Naive thymus-derived CD8-positive, alpha-beta T cell (primary cell): ENCODE data around the gene SLC25A21. TPM values are rescaled to one million over a fixed set of nuclear protein-coding genes. Genes with fewer than 3 reads are reported as not detected.
A peak's percentile ranks its signal among the peaks of the same experiment; 100 is the strongest.
"Not testable (repeated sequence)": the region's sequence is repeated elsewhere in the genome, so short reads cannot be mapped to it uniquely, and the experiment has no call there.

Source experiments
- ATAC-seq, 2 donors: fragments of 150-1000 bp; cut with Tn5 transposase in 1 of 2; sonication (Bioruptor Pico), chemical (Tn5 transposase) in 1 of 2; 1 replicate in 1 of 2; 2 replicates in 1 of 2; pipeline ENCODE4 v1.10.0; 2021; ENCODE audit warnings: mild to moderate bottlenecking in 2 of 2, moderate library complexity in 2 of 2
- POLR2A ChIA-PET: fragments of 350-600 bp; sonication (Branson Sonifier 250); formaldehyde crosslinking; loops from one replicate; lab custom pipeline; 2021; ENCODE audit warnings: antibody characterized with exemption; lab: Charles Lee
- DNase-seq, 10 donors: peaks; one replicate each; pipeline versions ENCODE4 v3.0.0 to v3.0.0-alpha.2; 2020 to 2022
- H3K27ac Mint-ChIP-seq, 10 donors: one replicate each; pipeline ENCODE4 v1.8.0; 2020 to 2022; ENCODE audit warnings: mild to moderate bottlenecking in 10 of 10, mixed read lengths in 10 of 10, moderate library complexity in 4 of 10, inconsistent platforms in 1 of 10
- H3K27me3 Mint-ChIP-seq, 5 donors: one replicate each; pipeline ENCODE4 v1.8.0; 2021 to 2022; ENCODE audit warnings: mixed read lengths in 5 of 5
- H3K36me3 Mint-ChIP-seq, 3 donors: one replicate each; pipeline ENCODE4 v1.8.0; 2020 to 2022; ENCODE audit warnings: mixed read lengths in 3 of 3, mild to moderate bottlenecking in 2 of 3, inconsistent platforms in 1 of 3
- H3K4me1 Mint-ChIP-seq, 4 donors: one replicate each; pipeline ENCODE4 v1.8.0; 2021 to 2022; ENCODE audit warnings: mixed read lengths in 4 of 4
- H3K4me3 Mint-ChIP-seq, 10 donors: one replicate each; pipeline ENCODE4 v1.8.0; 2020 to 2022; ENCODE audit warnings: mild to moderate bottlenecking in 10 of 10, mixed read lengths in 10 of 10, moderate library complexity in 6 of 10, inconsistent platforms in 1 of 10
- H3K9me3 Mint-ChIP-seq, 9 donors: one replicate each; pipeline ENCODE4 v1.8.0; 2020 to 2022; ENCODE audit warnings: mixed read lengths in 9 of 9, mild to moderate bottlenecking in 3 of 9, inconsistent platforms in 1 of 9, moderate library complexity in 1 of 9
- polyA plus RNA-seq, 3 donors: library from polyadenylated mRNA; unstranded; fragments of 300-500 nt; fragmentation: Illumina TruSeq; gene quantifications; one replicate each; pipeline ENCODE4 v1.2.3, GENCODE V29; 2021
- total RNA-seq, 8 experiments: library from RNA in 2 of 8; stranded (reverse) in 2 of 8; gene quantifications; one replicate each; pipeline ENCODE4 v1.2.3 and lab custom pipeline; 2021 to 2026

The SLC25A21 gene
- total and polyA plus RNA-seq, 5 experiments from 2014 or later: not detected

GRCh38 chr14:37198273-37198598 is 25.8 kb upstream of the SLC25A21 start:
- no peak for ATAC-seq

GRCh38 chr14:37197421-37198272 is 25.2 kb upstream of the SLC25A21 start, which contains the start of gene MIPOL1:
Gene MIPOL1, plus strand, starts transcription at chr14:37197937. Its CDS starts 49,952 bp downstream, at chr14:37247889.
- POLR2A ChIA-PET: no interaction called here
- no peak for DNase-seq
- Mint-ChIP-seq H3K9me3 (peaks cover 0 to 7% (median 3%) of the 10 kb centered on the region in 9 donors), H3K27me3 (peaks cover 7 to 32% (median 17%) of the 10 kb centered on the region in 5 donors), H3K36me3 (no peaks in the 10 kb centered on the region), H3K4me1 (peaks cover 7 to 16% (median 14%) of the 10 kb centered on the region in 4 donors), H3K4me3 (peak within 1 kb of the TSS; percentile 30 to 74 (median 66)), H3K27ac (no peak within 1 kb of the TSS)
- ATAC-seq: peak; percentile 29 to 35

More at GRCh38 chr14:37198273-37198598, 25.8 kb upstream of the SLC25A21 start:
- H3K4me3 Mint-ChIP-seq: peak overlapping the region in 9 of 10 donors; percentile 21 to 74 (median 62)
- POLR2A ChIA-PET: no interaction called here
- peaks cover 0 to 2% (median 0%) of the 10 kb centered on the region in 3 donors for H3K36me3 Mint-ChIP-seq
- peaks cover 0 to 7% (median 3%) of the 10 kb centered on the region in 9 donors for H3K9me3 Mint-ChIP-seq
- H3K27ac Mint-ChIP-seq: no peak overlapping the region
- no peak for DNase-seq
- H3K4me1 Mint-ChIP-seq: peaks cover 7 to 16% (median 14%) of the 10 kb centered on the region in 4 donors
- H3K27me3 Mint-ChIP-seq: peaks cover 7 to 32% (median 17%) of the 10 kb centered on the region in 5 donors

- Mint-ChIP-seq H3K27me3 (peaks cover 7 to 32% (median 17%) of the 10 kb centered on the region in 5 donors), H3K9me3 (peaks cover 0 to 7% (median 4%) of the 10 kb centered on the region in 9 donors), H3K4me1 (peaks cover 7 to 16% (median 14%) of the 10 kb centered on the region in 4 donors), H3K27ac (no peak overlapping the region), H3K4me3 (peak overlapping the region; percentile 28 to 70 (median 64)), H3K36me3 (no peaks in the 10 kb centered on the region)
- POLR2A ChIA-PET: no interaction called here
- DNase-seq (no peak), ATAC-seq (no peak)
These were observed 24.4 kb upstream of the SLC25A21 start for GRCh38 chr14:37196604-37197420.

DNA sequence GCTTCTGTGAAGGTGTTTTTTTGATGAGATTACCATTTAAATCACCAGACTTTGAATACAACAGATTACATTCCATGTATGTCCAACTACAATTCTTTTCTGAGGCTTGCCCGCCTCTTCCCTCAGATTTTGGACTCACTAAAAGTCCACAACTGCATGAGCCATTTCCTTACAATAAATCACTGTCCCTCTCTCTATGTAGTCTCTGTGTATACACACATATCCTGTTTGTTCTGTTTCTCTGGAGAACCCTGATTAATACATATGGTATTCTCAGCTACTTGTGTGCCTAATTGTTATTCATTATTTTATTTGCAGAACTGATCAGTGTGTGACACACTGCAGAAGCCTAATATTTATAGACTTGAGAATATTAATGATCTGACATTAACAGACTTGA is 22.9 kb upstream of the SLC25A21 start:
- H3K4me3 Mint-ChIP-seq: no peak overlapping the region

DNA sequence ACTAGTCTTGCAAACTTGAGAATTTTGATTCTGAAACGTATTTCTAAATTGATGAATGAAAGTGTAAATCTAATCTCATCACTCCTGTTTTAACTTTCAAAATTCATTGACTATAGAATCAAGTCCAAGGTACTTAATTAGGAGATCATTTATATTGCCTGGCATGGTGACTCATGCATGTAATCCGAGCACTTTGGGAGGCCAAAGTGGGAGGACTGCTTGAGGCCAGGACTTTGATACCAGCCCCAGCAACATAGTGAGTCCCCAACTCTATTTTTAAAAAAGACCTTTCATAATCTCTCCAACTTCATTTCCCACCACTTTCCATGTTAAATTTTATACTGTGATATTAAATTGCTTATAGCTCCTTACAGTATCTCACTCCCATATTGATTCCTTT is 22.3 kb upstream of the SLC25A21 start:
- H3K4me1 Mint-ChIP-seq: peaks cover 7 to 16% (median 14%) of the 10 kb centered on the region in 4 donors
- peaks cover 0 to 22% (median 7%) of the 10 kb centered on the region in 9 donors for H3K9me3 Mint-ChIP-seq
- H3K27ac Mint-ChIP-seq: no peak overlapping the region
- H3K27me3 Mint-ChIP-seq: peaks cover 7 to 32% (median 17%) of the 10 kb centered on the region in 5 donors
- POLR2A ChIA-PET: no interaction called here
- no peak overlapping the region for H3K4me3 Mint-ChIP-seq
- ATAC-seq: no peak
- H3K36me3 Mint-ChIP-seq: no peaks in the 10 kb centered on the region
- no peak for DNase-seq

More for the DNA sequence above, 22.9 kb upstream of the SLC25A21 start:
- Mint-ChIP-seq H3K36me3 (no peaks in the 10 kb centered on the region), H3K27me3 (peaks cover 7 to 32% (median 17%) of the 10 kb centered on the region in 5 donors), H3K4me1 (peaks cover 7 to 16% (median 14%) of the 10 kb centered on the region in 4 donors), H3K27ac (no peak overlapping the region), H3K9me3 (peaks cover 0 to 16% (median 7%) of the 10 kb centered on the region in 9 donors)
- no peak for ATAC-seq
- DNase-seq: no peak
- POLR2A ChIA-PET: no interaction called here

GRCh38 chr14:37189733-37190132 is 17.3 kb upstream of the SLC25A21 start:
- H3K27me3 Mint-ChIP-seq, H3K36me3 Mint-ChIP-seq, H3K4me1 Mint-ChIP-seq, H3K4me3 Mint-ChIP-seq, H3K27ac Mint-ChIP-seq, DNase-seq, POLR2A ChIA-PET, ATAC-seq: not testable (repeated sequence)
- peaks cover 0 to 27% (median 13%) of the 10 kb centered on the region in 9 donors for H3K9me3 Mint-ChIP-seq

DNA sequence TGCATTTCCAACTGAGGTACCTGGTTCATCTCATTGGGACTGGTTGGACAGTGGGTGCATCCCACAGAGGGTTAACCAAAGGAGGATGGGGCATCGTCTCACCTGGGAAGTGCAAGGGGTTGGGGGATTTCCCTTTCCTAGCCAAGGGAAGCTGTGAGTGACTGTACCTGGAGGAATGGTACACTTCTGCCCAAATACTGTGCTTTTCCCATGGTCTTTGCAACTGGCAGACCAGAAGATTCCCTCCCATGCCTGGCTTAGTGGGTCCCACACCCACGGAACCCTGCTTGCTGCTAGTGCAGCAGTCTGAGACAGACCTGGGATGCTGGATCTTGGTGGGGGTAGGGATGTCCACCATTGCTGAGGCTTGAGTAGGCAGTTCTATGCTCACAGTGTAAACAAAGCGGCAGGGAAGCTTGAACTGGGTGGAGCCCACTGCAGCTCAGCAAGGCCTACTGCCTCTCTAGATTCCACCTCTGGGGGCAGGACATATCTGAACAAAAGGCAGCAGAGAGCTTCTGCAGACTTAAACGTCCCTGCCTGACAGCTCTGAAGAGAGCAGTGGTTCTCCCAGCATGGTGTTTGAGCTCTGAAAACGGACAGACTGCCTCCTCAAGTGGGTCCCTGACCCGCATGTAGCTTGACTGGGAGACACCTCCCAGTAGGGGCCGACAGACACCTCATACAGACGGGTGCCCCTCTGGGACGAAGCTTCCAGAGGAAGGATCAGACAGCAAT is 15.6 kb upstream of the SLC25A21 start:
- H3K27me3 Mint-ChIP-seq, H3K27ac Mint-ChIP-seq, DNase-seq, H3K36me3 Mint-ChIP-seq, H3K4me1 Mint-ChIP-seq, ATAC-seq, POLR2A ChIA-PET, H3K4me3 Mint-ChIP-seq: not testable (repeated sequence)
- H3K9me3 Mint-ChIP-seq: peaks cover 0 to 27% (median 14%) of the 10 kb centered on the region in 9 donors

DNA sequence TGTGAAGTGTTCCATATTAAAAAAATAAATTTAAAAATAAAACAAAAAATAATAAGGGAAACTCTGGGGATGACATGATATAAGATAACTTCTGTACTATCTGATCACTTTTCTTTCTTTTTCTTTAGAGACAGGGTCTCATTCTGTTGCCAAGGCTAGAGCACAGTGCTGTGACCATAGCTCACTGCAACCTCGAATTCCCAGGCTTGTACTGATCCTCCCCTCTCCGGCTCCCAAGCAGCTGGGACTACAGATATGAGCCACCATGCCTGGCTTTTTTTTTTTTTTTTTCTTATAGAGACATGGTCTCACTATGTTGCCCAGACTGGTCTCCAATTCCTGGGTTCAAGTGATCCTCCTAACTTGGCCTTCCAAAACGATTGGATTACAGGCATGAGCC is 14.9 kb upstream of the SLC25A21 start:
- H3K36me3 Mint-ChIP-seq: peaks cover 0 to under 1% (median 0%) of the 10 kb centered on the region in 3 donors
- no peak overlapping the region for H3K27ac Mint-ChIP-seq
- ATAC-seq: no peak
- H3K9me3 Mint-ChIP-seq: peaks cover 0 to 27% (median 14%) of the 10 kb centered on the region in 9 donors
- peaks cover 0 to 5% (median 0%) of the 10 kb centered on the region in 5 donors for H3K27me3 Mint-ChIP-seq
- POLR2A ChIA-PET: no interaction called here
- DNase-seq: no peak
- H3K4me3 Mint-ChIP-seq: no peak overlapping the region
- no peaks in the 10 kb centered on the region for H3K4me1 Mint-ChIP-seq

- H3K27me3 Mint-ChIP-seq: peaks cover 0 to 8% (median 3%) of the 10 kb centered on the region in 5 donors
- H3K27ac Mint-ChIP-seq: no peak overlapping the region
- peaks cover 0 to 4% (median 0%) of the 10 kb centered on the region in 3 donors for H3K36me3 Mint-ChIP-seq
- no peaks in the 10 kb centered on the region for H3K4me1 Mint-ChIP-seq
- ATAC-seq (no peak), DNase-seq (no peak)
- peaks cover 3 to 27% (median 15%) of the 10 kb centered on the region in 9 donors for H3K9me3 Mint-ChIP-seq
- no peak overlapping the region for H3K4me3 Mint-ChIP-seq
- POLR2A ChIA-PET: no interaction called here
These were observed 14.5 kb upstream of the SLC25A21 start for GRCh38 chr14:37186865-37187264.

DNA sequence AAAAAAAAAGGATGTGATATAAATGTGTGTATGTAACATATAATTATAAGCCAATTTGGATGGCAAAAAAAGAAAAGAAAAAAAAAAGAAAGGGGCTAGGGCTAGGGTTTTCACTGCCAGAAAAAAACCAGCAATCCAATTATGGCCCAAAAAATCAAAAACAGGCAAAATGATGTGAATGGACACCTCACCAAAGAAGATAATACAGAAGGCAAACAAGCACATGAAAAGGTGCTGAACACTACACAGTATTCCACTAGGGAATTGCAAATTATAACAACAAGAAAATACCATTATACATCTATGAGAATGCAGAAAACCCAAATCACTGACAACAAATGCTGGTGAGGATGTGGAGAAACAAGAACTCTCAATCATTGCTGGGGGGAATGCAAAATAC is 13.3 kb upstream of the SLC25A21 start:
- Mint-ChIP-seq H3K9me3 (peaks cover 3 to 22% (median 12%) of the 10 kb centered on the region in 9 donors), H3K4me3 (no peak overlapping the region), H3K4me1 (no peaks in the 10 kb centered on the region), H3K27me3 (peaks cover 0 to 9% (median 3%) of the 10 kb centered on the region in 5 donors), H3K27ac (no peak overlapping the region), H3K36me3 (peaks cover 0 to 4% (median 0%) of the 10 kb centered on the region in 3 donors)
- DNase-seq (no peak), ATAC-seq (no peak)
- POLR2A ChIA-PET: no interaction called here

- H3K4me1 Mint-ChIP-seq, H3K36me3 Mint-ChIP-seq, POLR2A ChIA-PET, ATAC-seq, H3K27ac Mint-ChIP-seq, H3K4me3 Mint-ChIP-seq, DNase-seq, H3K27me3 Mint-ChIP-seq: not testable (repeated sequence)
- peaks cover 3 to 16% (median 10%) of the 10 kb centered on the region in 9 donors for H3K9me3 Mint-ChIP-seq
These were observed 12.1 kb upstream of the SLC25A21 start for GRCh38 chr14:37184520-37184919.

DNA sequence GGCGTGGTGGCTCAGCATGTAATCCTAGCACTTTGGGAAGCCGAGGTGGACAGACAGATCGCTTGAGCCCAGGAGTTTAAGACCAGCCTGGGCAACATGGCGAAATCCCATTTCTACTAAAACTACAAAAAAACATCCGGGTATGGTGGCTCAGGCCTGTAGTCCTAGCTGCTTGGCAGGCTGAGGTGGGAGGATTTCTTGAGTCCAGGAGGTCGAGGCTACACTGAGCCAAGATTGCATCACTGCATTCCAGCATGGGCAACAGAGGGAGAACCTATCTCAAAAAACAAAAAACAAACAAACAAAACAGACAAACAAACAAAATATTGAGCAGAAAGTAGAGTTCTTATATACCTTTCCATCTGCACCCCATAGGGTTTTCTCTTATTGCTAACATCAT is 9.0 kb upstream of the SLC25A21 start:
- ATAC-seq: no peak
- no peak for DNase-seq
- H3K9me3 Mint-ChIP-seq: peaks cover 0 to 15% (median 5%) of the 10 kb centered on the region in 9 donors
- POLR2A ChIA-PET: no interaction called here
- peaks cover 0 to 20% (median 3%) of the 10 kb centered on the region in 5 donors for H3K27me3 Mint-ChIP-seq
- H3K27ac Mint-ChIP-seq: no peak overlapping the region
- no peaks in the 10 kb centered on the region for H3K4me1 Mint-ChIP-seq
- H3K4me3 Mint-ChIP-seq: no peak overlapping the region
- peaks cover 0 to 4% (median 0%) of the 10 kb centered on the region in 3 donors for H3K36me3 Mint-ChIP-seq
